Neural progenitor cell (in vitro differentiated cells): Measurements from ENCODE around the gene SCIMP. TPM values are rescaled to one million over a fixed set of nuclear protein-coding genes. Genes with fewer than 3 reads are reported as not detected.
"Not testable (repeated sequence)": the region's sequence is repeated elsewhere in the genome, so short reads cannot be mapped to it uniquely, and the experiment has no call there.

Experiments used
- DNase-seq: peaks from one replicate; pipeline ENCODE4 v3.0.0-alpha.2; 2016; ENCODE audit warnings: low spot score
- H2AFZ ChIP-seq: fragments of 200-600 bp; sonication (generic); replicated peaks from 2 replicates; pipeline ENCODE4 v1.6.1; 2016; ENCODE audit warnings: antibody characterized with exemption
- H3F3A ChIP-seq: fragments of 200-600 bp; sonication (generic); 2 replicates; pipeline ENCODE4 v1.6.1; 2016; ENCODE audit warnings: antibody characterized with exemption, low read depth
- H3K27ac ChIP-seq: fragments of 200-600 bp; sonication (generic); 2 replicates; pipeline ENCODE4 v1.5.1; 2016; ENCODE audit warnings: mild to moderate bottlenecking
- H3K27me3 ChIP-seq: fragments of 200-600 bp; sonication (generic); 2 replicates; pipeline ENCODE4 v1.6.1; 2016; ENCODE audit warnings: mild to moderate bottlenecking, moderate library complexity
- H3K36me3 ChIP-seq: fragments of 200-600 bp; sonication (generic); 2 replicates; pipeline ENCODE4 v1.5.1; 2016
- H3K4me1 ChIP-seq: fragments of 200-600 bp; sonication (generic); 2 replicates; pipeline ENCODE4 v1.6.1; 2016; ENCODE audit warnings: mixed run types
- H3K4me2 ChIP-seq: fragments of 200-600 bp; sonication (generic); 2 replicates; pipeline ENCODE4 v1.6.1; 2016
- H3K4me3 ChIP-seq: fragments of 200-600 bp; sonication (generic); 2 replicates; pipeline ENCODE4 v1.5.1; 2016
- H3K79me2 ChIP-seq: fragments of 200-600 bp; sonication (generic); 2 replicates; pipeline ENCODE4 v1.6.1; 2016; ENCODE audit warnings: low read depth
- H3K9ac ChIP-seq: fragments of 200-600 bp; sonication (generic); 2 replicates; pipeline ENCODE4 v1.6.1; 2016
- H3K9me3 ChIP-seq: fragments of 200-600 bp; sonication (generic); 2 replicates; pipeline ENCODE4 v1.5.1; 2016; ENCODE audit warnings: low read depth
- H4K20me1 ChIP-seq: fragments of 200-600 bp; sonication (generic); 2 replicates; pipeline ENCODE4 v1.6.1; 2016; ENCODE audit warnings: low read depth
- H3K27ac Mint-ChIP-seq: 3 replicates; pipeline ENCODE4 v1.8.0; 2021; ENCODE audit warnings: mixed read lengths
- H3K27me3 Mint-ChIP-seq: 2 replicates; pipeline ENCODE4 v1.8.0; 2022; ENCODE audit warnings: low read depth, mild to moderate bottlenecking, inconsistent platforms, moderate library complexity, mixed read lengths; ENCODE audit not compliant: insufficient read depth
- H3K36me3 Mint-ChIP-seq: 3 replicates; pipeline ENCODE4 v1.8.0; 2021; ENCODE audit warnings: mixed read lengths
- H3K4me1 Mint-ChIP-seq: 3 replicates; pipeline ENCODE4 v1.8.0; 2021; ENCODE audit warnings: mixed read lengths
- H3K4me3 Mint-ChIP-seq: 3 replicates; pipeline ENCODE4 v1.8.0; 2021; ENCODE audit warnings: mild to moderate bottlenecking, moderate library complexity, mixed read lengths
- H3K9me3 Mint-ChIP-seq: 3 replicates; pipeline ENCODE4 v1.8.0; 2020; ENCODE audit warnings: mixed read lengths
- CTCF ChIP-seq: fragments of 200-600 bp; sonication (generic); IDR thresholded peaks from 2 replicates; pipeline ENCODE4 v1.5.1; 2017; ENCODE audit warnings: antibody characterized with exemption, mild to moderate bottlenecking
- EZH2 ChIP-seq: fragments of 200-600 bp; sonication (generic); IDR thresholded peaks from 2 replicates; pipeline ENCODE4 v1.6.1; 2017; ENCODE audit warnings: antibody characterized with exemption, mild to moderate bottlenecking, moderate library complexity
- EZH2phosphoT487 ChIP-seq: fragments of 200-600 bp; sonication (generic); IDR thresholded peaks from 2 replicates; pipeline ENCODE4 v1.6.1; 2017; ENCODE audit warnings: antibody characterized with exemption
- total RNA-seq: library from RNA; depleted of rRNA; stranded (reverse); fragments of >200 nt; gene quantifications from 2 replicates; pipeline ENCODE4 v1.2.3, GENCODE V29; 2015; ENCODE audit warnings: low replicate concordance

The SCIMP gene
- total RNA-seq, 1 donor from 2014 or later: not detected

DNA sequence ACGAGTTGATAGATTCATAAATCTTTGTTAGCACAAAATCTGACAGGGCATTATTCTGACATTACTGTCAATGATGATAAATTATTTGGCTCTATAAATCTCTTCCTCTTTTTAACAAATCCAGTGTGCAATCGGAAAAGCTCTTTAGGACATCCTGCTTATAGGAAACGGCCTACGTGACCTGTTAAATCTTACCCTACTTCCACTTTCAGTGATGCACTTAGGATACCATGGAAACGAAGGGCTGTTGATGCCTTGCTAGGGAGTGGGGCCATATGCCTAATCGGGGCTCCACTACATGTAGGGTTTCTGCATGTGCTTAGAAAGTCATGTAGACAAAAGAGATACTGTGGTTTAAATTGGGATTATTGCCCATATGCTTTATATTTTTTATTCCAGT is 70.2 kb downstream of the SCIMP start:
- Mint-ChIP-seq H3K27me3 (peaks cover 2% of the 10 kb centered on the region), H3K4me1 (no peaks in the 10 kb centered on the region), H3K36me3 (no peaks in the 10 kb centered on the region), H3K4me3 (no peak overlapping the region), H3K27ac (no peak overlapping the region), H3K9me3 (no peaks in the 10 kb centered on the region)
- H3K79me2 ChIP-seq: no peaks in the 10 kb centered on the region
- no peak overlapping the region for H3K4me2 ChIP-seq
- H3K36me3 ChIP-seq: no peaks in the 10 kb centered on the region
- TF ChIP-seq CTCF (no peak), EZH2 (no peak), EZH2phosphoT487 (no peak)
- no peak overlapping the region for H2AFZ ChIP-seq
- no peaks in the 10 kb centered on the region for H3F3A ChIP-seq
- no peaks in the 10 kb centered on the region for H3K9me3 ChIP-seq
- no peaks in the 10 kb centered on the region for H3K4me1 ChIP-seq
- H3K27me3 ChIP-seq: peaks cover 2% of the 10 kb centered on the region
- DNase-seq: no peak
- no peak overlapping the region for H3K4me3 ChIP-seq
- no peak overlapping the region for H3K27ac ChIP-seq
- no peaks in the 10 kb centered on the region for H4K20me1 ChIP-seq
- H3K9ac ChIP-seq: no peak overlapping the region

GRCh38 chr17:5161793-5162192 is 72.9 kb downstream of the SCIMP start:
- DNase-seq: not testable (repeated sequence)

GRCh38 chr17:5160702-5161101 is 74.0 kb downstream of the SCIMP start:
- not testable (repeated sequence) for H3F3A ChIP-seq, H4K20me1 ChIP-seq, H3K36me3 Mint-ChIP-seq, H3K4me1 Mint-ChIP-seq, H3K4me1 ChIP-seq, H3K9ac ChIP-seq, H3K4me3 ChIP-seq, H3K27ac Mint-ChIP-seq, H3K27ac ChIP-seq, H3K9me3 Mint-ChIP-seq, H3K4me3 Mint-ChIP-seq, H3K4me2 ChIP-seq, H3K27me3 Mint-ChIP-seq, H3K79me2 ChIP-seq, DNase-seq, H2AFZ ChIP-seq, H3K9me3 ChIP-seq, H3K36me3 ChIP-seq
- H3K27me3 ChIP-seq: peaks cover 13% of the 10 kb centered on the region

More at GRCh38 chr17:5161793-5162192, 72.9 kb downstream of the SCIMP start:
- not testable (repeated sequence) for H3K27me3 Mint-ChIP-seq, H4K20me1 ChIP-seq, H3K36me3 Mint-ChIP-seq, H3K9me3 ChIP-seq, H3K4me3 ChIP-seq, H3K4me3 Mint-ChIP-seq, H3K4me1 ChIP-seq, H3K79me2 ChIP-seq, H3F3A ChIP-seq, H3K27ac ChIP-seq, H3K36me3 ChIP-seq, H2AFZ ChIP-seq, H3K9ac ChIP-seq, H3K4me1 Mint-ChIP-seq, H3K27ac Mint-ChIP-seq, H3K4me2 ChIP-seq, H3K9me3 Mint-ChIP-seq
- H3K27me3 ChIP-seq: peaks cover 13% of the 10 kb centered on the region

Other genes with a start within 250 kb of the SCIMP start
- gene CAMTA2, start 247.2 kb downstream of the SCIMP start, total RNA-seq: 0.34 and 1.8 TPM in 2 replicates
- gene INCA1, start 237.3 kb downstream of the SCIMP start, total RNA-seq: 0.28 and 0.52 TPM in 2 replicates
- gene KIF1C, start 236.9 kb downstream of the SCIMP start, total RNA-seq: 22.1 and 22.2 TPM in 2 replicates
- 0.31 TPM in 1 of 2 replicates, not detected in the other for gene SLC52A1, start 199.4 kb downstream of the SCIMP start, total RNA-seq
- gene ZFP3, start 156.4 kb downstream of the SCIMP start, total RNA-seq: 0.19 and 0.34 TPM in 2 replicates
- gene ZNF232, start 123.0 kb downstream of the SCIMP start, total RNA-seq: 25.5 and 29.4 TPM in 2 replicates
- gene USP6, start 118.8 kb downstream of the SCIMP start, total RNA-seq: 0.09 and 0.17 TPM in 2 replicates
- gene ZNF594, start 43.0 kb downstream of the SCIMP start, total RNA-seq: 19.5 and 25.3 TPM in 2 replicates
- gene RABEP1, start 47.4 kb upstream of the SCIMP start, total RNA-seq: 43.2 and 50.0 TPM in 2 replicates
- 117 and 135 TPM in 2 replicates for gene NUP88, start 184.8 kb upstream of the SCIMP start, total RNA-seq
- gene RPAIN, start 185.3 kb upstream of the SCIMP start, total RNA-seq: 116 and 121 TPM in 2 replicates
- 204 and 254 TPM in 2 replicates for gene C1QBP, start 204.3 kb upstream of the SCIMP start, total RNA-seq
- 15.0 and 19.0 TPM in 2 replicates for gene DHX33, start 234.1 kb upstream of the SCIMP start, total RNA-seq